Keratinocyte (primary cell): Measurements from ENCODE around the gene ARMH1. TPM values are rescaled to one million over a fixed set of nuclear protein-coding genes. Genes with fewer than 3 reads are reported as not detected.

ENCODE experiments used
- DNase-seq: peaks from one replicate; pipeline ENCODE4 v3.0.0-alpha.2; 2011; ENCODE audit warnings: low read depth, missing footprints, low spot score
- FAIRE-seq: peaks from 2 replicates; lab custom pipeline; 2011; peaks lifted over from hg19 to GRCh38; lab: Jason Lieb, UNC
- H2AFZ ChIP-seq: 2 replicates; pipeline ENCODE4 v1.6.0; 2012; ENCODE audit warnings: low read length, control low read depth, inconsistent platforms; ENCODE audit not compliant: control insufficient read depth
- H3K27ac ChIP-seq: 2 replicates; pipeline ENCODE4 v1.5.1; 2011; ENCODE audit warnings: low read length; ENCODE audit not compliant: control insufficient read depth, insufficient read depth
- H3K27me3 ChIP-seq: 3 replicates; pipeline ENCODE4 v1.6.0; 2011; ENCODE audit warnings: low read length; ENCODE audit not compliant: control insufficient read depth, insufficient read depth; ENCODE audit errors: extremely low read depth
- H3K36me3 ChIP-seq, 2 experiments: 2 replicates in 1 of 2; 3 replicates in 1 of 2; pipeline ENCODE4 v1.5.1; 2011; ENCODE audit warnings: low read length in 2 of 2, mild to moderate bottlenecking in 1 of 2; ENCODE audit not compliant: control insufficient read depth in 2 of 2, insufficient read depth in 2 of 2; ENCODE audit errors: extremely low read depth in 1 of 2
- H3K4me1 ChIP-seq: 3 replicates; pipeline ENCODE4 v1.5.1; 2011; ENCODE audit warnings: low read length; ENCODE audit not compliant: control insufficient read depth, insufficient read depth; ENCODE audit errors: extremely low read depth
- H3K4me2 ChIP-seq: 3 replicates; pipeline ENCODE4 v1.6.0; 2011; ENCODE audit warnings: low read depth, low read length; ENCODE audit not compliant: control insufficient read depth, insufficient read depth; ENCODE audit errors: extremely low read depth
- H3K4me3 ChIP-seq, 3 experiments: fragments of 200-600 bp in 1 of 3; sonication (generic) in 1 of 3; 2 replicates in 2 of 3; 3 replicates in 1 of 3; pipeline ENCODE4 v1.5.1; 2011 to 2016; ENCODE audit warnings: low read length in 3 of 3, mild to moderate bottlenecking in 3 of 3, control low read depth in 2 of 3, inconsistent platforms in 1 of 3, low read depth in 1 of 3, mixed read lengths in 1 of 3, mixed run types in 1 of 3, moderate library complexity in 1 of 3; ENCODE audit not compliant: control insufficient read depth in 2 of 3, insufficient read depth in 2 of 3; ENCODE audit errors: extremely low read depth in 1 of 3
- H3K79me2 ChIP-seq: 2 replicates; pipeline ENCODE4 v1.6.0; 2012; ENCODE audit warnings: low read length; ENCODE audit not compliant: control insufficient read depth, insufficient read depth
- H3K9ac ChIP-seq: 3 replicates; pipeline ENCODE4 v1.6.0; 2011; ENCODE audit warnings: low read length; ENCODE audit not compliant: control insufficient read depth, insufficient read depth; ENCODE audit errors: extremely low read depth
- H3K9me1 ChIP-seq: 3 replicates; pipeline ENCODE4 v1.6.0; 2011; ENCODE audit warnings: low read length; ENCODE audit not compliant: control insufficient read depth, insufficient read depth; ENCODE audit errors: extremely low read depth
- H3K9me3 ChIP-seq: 2 replicates; pipeline ENCODE4 v1.5.1; 2012; ENCODE audit warnings: low read depth, low read length; ENCODE audit not compliant: control insufficient read depth
- H4K20me1 ChIP-seq: 3 replicates; pipeline ENCODE4 v1.6.0; 2011; ENCODE audit warnings: low read length; ENCODE audit not compliant: control insufficient read depth, insufficient read depth; ENCODE audit errors: extremely low read depth
- EZH2 ChIP-seq: IDR thresholded peaks from one replicate; pipeline ENCODE4 v1.6.1; 2012; ENCODE audit warnings: inconsistent platforms, mild to moderate bottlenecking, low read length, moderate library complexity
- dilution Hi-C: fragments of 300-500 bp; cut with MboI; formaldehyde crosslinking; loops from one replicate; pipeline ENCODE4 v1.7.0; 2020; ENCODE audit warnings: low sequenced_read_pairs; ENCODE audit not compliant: extremely low pct_ligation_motif_present
- polyA plus RNA-seq, 5 experiments: library from polyadenylated mRNA; depleted of rRNA in 3 of 5; stranded (reverse) in 3 of 5; stranded (forward) in 1 of 5; unstranded in 1 of 5; fragments of >200 nt; gene quantifications; 1 replicate in 1 of 5; 2 replicates in 3 of 5; 3 replicates in 1 of 5; pipeline versions ENCODE4 v1.2.1 to v1.2.3, GENCODE V29; 2011 to 2012; ENCODE audit warnings: missing spikeins in 2 of 5, low read depth in 1 of 5, low replicate concordance in 1 of 5
- TF ChIP-seq, protein P1 (sequence below), 3 experiments: IDR thresholded peaks in 1 of 3; conservative IDR thresholded peaks in 1 of 3; optimal IDR thresholded peaks in 1 of 3; 2 replicates in 2 of 3; 3 replicates in 1 of 3; pipeline versions ENCODE3 to v1.5.1; 2011; ENCODE audit warnings: low read length in 3 of 3, mild to moderate bottlenecking in 3 of 3, moderate library complexity in 2 of 3, control low read depth in 1 of 3, inconsistent platforms in 1 of 3; ENCODE audit not compliant: insufficient read depth in 2 of 3; ENCODE audit errors: extremely low read depth in 1 of 3

ARMH1 gene
- polyA plus RNA-seq, 1 donor (not counting 4 experiments of a cell fraction or from before 2014, with no cell fraction given) = 0.22 TPM

DNA sequence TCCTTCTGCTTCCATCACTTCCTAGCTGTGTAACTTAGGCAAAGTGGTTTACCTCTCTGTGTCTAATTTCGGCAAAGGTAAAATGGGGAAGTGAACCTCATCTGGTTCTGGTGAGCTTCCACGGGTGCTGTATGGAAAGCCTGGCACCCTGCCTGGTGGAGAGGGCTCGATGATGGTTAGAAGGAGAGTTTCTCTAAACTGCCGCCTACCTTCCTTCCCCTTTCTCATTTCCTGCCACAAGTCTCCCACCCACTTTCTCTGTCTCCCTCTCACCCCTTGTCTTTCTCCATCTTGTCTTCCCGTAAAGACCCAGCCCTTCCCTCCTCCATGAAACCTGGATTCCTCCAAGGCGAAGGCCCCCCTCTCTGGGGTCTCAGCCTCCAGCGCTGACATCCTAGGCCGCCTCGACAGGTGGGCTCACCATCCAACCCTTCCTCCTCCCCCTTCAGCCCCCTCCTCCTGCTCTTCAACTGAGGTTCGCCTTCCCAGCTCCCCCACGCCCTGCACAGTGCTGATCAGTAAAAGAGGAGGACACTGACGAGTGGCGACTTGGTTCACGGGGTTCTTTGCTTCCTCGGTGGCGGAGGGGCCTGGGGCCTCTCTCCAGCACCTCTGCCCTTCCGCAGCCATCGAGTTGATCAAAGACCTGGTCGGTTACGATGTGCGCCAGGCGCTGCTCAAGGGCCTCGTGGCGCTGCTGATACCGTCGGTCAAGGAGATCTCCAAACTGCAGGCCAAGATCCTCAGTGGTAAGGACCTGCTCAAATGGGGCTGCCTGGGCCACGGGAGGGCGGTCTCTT, 49.2 kb downstream of the ARMH1 start:
- Histone ChIP-seq H3K9me3 (no peaks in the 10 kb centered on the region), H3K4me1 (peaks cover 3% of the 10 kb centered on the region), H3K27ac (no peak overlapping the region), H3K79me2 (no peaks in the 10 kb centered on the region), H2AFZ (no peak overlapping the region), H3K4me3 (no peak overlapping the region), H3K9ac (no peak overlapping the region), H3K4me2 (no peak overlapping the region), H3K36me3 (no peaks in the 10 kb centered on the region), H3K9me1 (no peaks in the 10 kb centered on the region), H3K27me3 (no peaks in the 10 kb centered on the region), H4K20me1 (no peaks in the 10 kb centered on the region)
- FAIRE-seq = no peak
- dilution Hi-C loops = no loop called here
- TF ChIP-seq, protein P1, sequence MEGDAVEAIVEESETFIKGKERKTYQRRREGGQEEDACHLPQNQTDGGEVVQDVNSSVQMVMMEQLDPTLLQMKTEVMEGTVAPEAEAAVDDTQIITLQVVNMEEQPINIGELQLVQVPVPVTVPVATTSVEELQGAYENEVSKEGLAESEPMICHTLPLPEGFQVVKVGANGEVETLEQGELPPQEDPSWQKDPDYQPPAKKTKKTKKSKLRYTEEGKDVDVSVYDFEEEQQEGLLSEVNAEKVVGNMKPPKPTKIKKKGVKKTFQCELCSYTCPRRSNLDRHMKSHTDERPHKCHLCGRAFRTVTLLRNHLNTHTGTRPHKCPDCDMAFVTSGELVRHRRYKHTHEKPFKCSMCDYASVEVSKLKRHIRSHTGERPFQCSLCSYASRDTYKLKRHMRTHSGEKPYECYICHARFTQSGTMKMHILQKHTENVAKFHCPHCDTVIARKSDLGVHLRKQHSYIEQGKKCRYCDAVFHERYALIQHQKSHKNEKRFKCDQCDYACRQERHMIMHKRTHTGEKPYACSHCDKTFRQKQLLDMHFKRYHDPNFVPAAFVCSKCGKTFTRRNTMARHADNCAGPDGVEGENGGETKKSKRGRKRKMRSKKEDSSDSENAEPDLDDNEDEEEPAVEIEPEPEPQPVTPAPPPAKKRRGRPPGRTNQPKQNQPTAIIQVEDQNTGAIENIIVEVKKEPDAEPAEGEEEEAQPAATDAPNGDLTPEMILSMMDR (optimal IDR thresholded peaks at IDR 0.05 in 1 of 3, IDR thresholded peaks at IDR 0.05 in 1 of 3, conservative IDR thresholded peaks at IDR 0.05 in 1 of 3; ENCODE audit: extremely low read depth in 1 of 3, insufficient read depth in 2 of 3, low read length in 3 of 3) = no peak
- no peak for TF ChIP-seq EZH2
- DNase-seq = no peak

DNA sequence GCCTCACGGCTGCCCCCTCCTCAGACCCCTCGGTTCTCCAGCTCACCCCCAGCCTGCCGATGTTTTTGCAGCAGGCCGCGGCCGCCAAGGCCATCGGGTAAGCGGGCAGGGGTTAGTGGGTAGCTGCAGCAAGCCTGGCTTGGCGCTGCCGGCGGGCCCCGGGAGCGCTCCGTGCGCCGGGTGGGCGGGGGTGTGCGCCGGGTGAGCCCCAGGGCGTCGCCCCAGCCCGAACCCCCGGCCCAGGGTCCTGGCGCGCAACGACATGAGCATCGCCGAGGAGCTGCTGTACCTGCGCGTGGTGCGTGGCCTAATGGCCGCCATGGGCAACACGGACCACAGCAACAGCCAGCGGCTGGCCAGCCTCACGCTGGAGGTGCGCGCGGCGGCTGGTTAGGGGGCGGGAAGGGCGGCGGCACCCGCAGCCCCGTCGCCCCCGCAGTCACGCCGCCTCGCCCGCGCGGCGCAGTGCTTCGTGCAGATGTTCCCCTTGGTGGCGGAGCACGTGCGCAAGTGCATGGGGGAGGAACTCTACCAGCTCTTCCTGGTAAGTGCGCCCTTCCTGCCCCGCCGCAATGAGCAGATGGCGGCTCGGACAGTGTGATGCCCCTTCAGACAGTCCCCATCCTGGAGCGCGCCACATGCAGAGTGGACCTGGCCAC, 49.9 kb downstream of the ARMH1 start:
- no peak for TF ChIP-seq EZH2
- TF ChIP-seq, protein P1 (optimal IDR thresholded peaks at IDR 0.05 in 1 of 3, IDR thresholded peaks at IDR 0.05 in 1 of 3, conservative IDR thresholded peaks at IDR 0.05 in 1 of 3; ENCODE audit: extremely low read depth in 1 of 3, insufficient read depth in 2 of 3, low read length in 3 of 3) = no peak
- H3K4me1 ChIP-seq = peaks cover 3% of the 10 kb centered on the region
- dilution Hi-C loops = no loop called here

More for the DNA sequence above, 49.9 kb downstream of the ARMH1 start:
- no peaks in the 10 kb centered on the region for H3K9me1 ChIP-seq
- no peaks in the 10 kb centered on the region for H4K20me1 ChIP-seq
- no peaks in the 10 kb centered on the region for H3K9me3 ChIP-seq
- no peaks in the 10 kb centered on the region for H3K79me2 ChIP-seq
- H3K36me3 ChIP-seq = no peaks in the 10 kb centered on the region
- no peaks in the 10 kb centered on the region for H3K27me3 ChIP-seq
- no peak overlapping the region for H3K4me2 ChIP-seq
- no peak overlapping the region for H3K27ac ChIP-seq
- no peak overlapping the region for H3K4me3 ChIP-seq
- DNase-seq (no peak), FAIRE-seq (no peak)
- no peak overlapping the region for H2AFZ ChIP-seq
- no peak overlapping the region for H3K9ac ChIP-seq
